IPS-15b (cell line): Measurements from ENCODE around the gene CHST1.

Source experiments
- H3K27me3 ChIP-seq: one replicate; pipeline ENCODE4 v1.6.1; 2013; ENCODE audit warnings: low read length; ENCODE audit not compliant: control insufficient read depth, insufficient read depth
- H3K36me3 ChIP-seq: one replicate; pipeline ENCODE4 v1.6.1; 2013; ENCODE audit warnings: low read length; ENCODE audit not compliant: control insufficient read depth, insufficient read depth
- H3K4me1 ChIP-seq: one replicate; pipeline ENCODE4 v1.6.1; 2013; ENCODE audit warnings: mild to moderate bottlenecking, low read length; ENCODE audit not compliant: control insufficient read depth, insufficient read depth
- H3K4me3 ChIP-seq: one replicate; pipeline ENCODE4 v1.5.1; 2013; ENCODE audit warnings: low read depth, low read length
- H3K9ac ChIP-seq: one replicate; pipeline ENCODE4 v1.6.1; 2013; ENCODE audit warnings: low read depth, mild to moderate bottlenecking, low read length
- H3K9me3 ChIP-seq: one replicate; pipeline ENCODE4 v1.6.1; 2013; ENCODE audit warnings: mild to moderate bottlenecking, low read length; ENCODE audit not compliant: control insufficient read depth, insufficient read depth

CHST1 gene

GRCh38 chr11:45671246-45672171 is 6.1 kb upstream of the CHST1 start:
- no peak overlapping the region for H3K4me3 ChIP-seq
- peaks cover 17% of the 10 kb centered on the region for H3K27me3 ChIP-seq
- no peak overlapping the region for H3K9ac ChIP-seq
- H3K4me1 ChIP-seq = no peaks in the 10 kb centered on the region
- no peaks in the 10 kb centered on the region for H3K36me3 ChIP-seq
- H3K9me3 ChIP-seq = no peaks in the 10 kb centered on the region

GRCh38 chr11:45670386-45671135 is 5.1 kb upstream of the CHST1 start:
- Histone ChIP-seq H3K9me3 (no peaks in the 10 kb centered on the region), H3K27me3 (peaks cover 25% of the 10 kb centered on the region), H3K4me1 (no peaks in the 10 kb centered on the region), H3K36me3 (no peaks in the 10 kb centered on the region), H3K4me3 (no peak overlapping the region), H3K9ac (no peak overlapping the region)

GRCh38 chr11:45669956-45670355 is 4.5 kb upstream of the CHST1 start:
- Histone ChIP-seq H3K27me3 (peaks cover 25% of the 10 kb centered on the region), H3K4me1 (no peaks in the 10 kb centered on the region), H3K4me3 (no peak overlapping the region), H3K9ac (no peak overlapping the region), H3K9me3 (no peaks in the 10 kb centered on the region), H3K36me3 (no peaks in the 10 kb centered on the region)

GRCh38 chr11:45669146-45669545 is 3.7 kb upstream of the CHST1 start:
- Histone ChIP-seq H3K9me3 (no peaks in the 10 kb centered on the region), H3K4me3 (no peak overlapping the region), H3K9ac (no peak overlapping the region), H3K4me1 (no peaks in the 10 kb centered on the region), H3K27me3 (peaks cover 28% of the 10 kb centered on the region), H3K36me3 (no peaks in the 10 kb centered on the region)

- Histone ChIP-seq H3K27me3 (peaks cover 39% of the 10 kb centered on the region), H3K4me1 (peaks cover 3% of the 10 kb centered on the region), H3K9me3 (no peaks in the 10 kb centered on the region), H3K9ac (no peak overlapping the region), H3K4me3 (no peak overlapping the region), H3K36me3 (no peaks in the 10 kb centered on the region)
Observed at GRCh38 chr11:45667929-45668680, 2.7 kb upstream of the CHST1 start.

GRCh38 chr11:45666648-45667642 is 1.5 kb upstream of the CHST1 start:
- H3K9me3 ChIP-seq = no peaks in the 10 kb centered on the region
- no peaks in the 10 kb centered on the region for H3K36me3 ChIP-seq
- H3K9ac ChIP-seq = no peak overlapping the region
- H3K4me3 ChIP-seq = no peak overlapping the region
- H3K27me3 ChIP-seq = peaks cover 48% of the 10 kb centered on the region
- H3K4me1 ChIP-seq = peaks cover 3% of the 10 kb centered on the region

- Histone ChIP-seq H3K27me3 (peaks cover 52% of the 10 kb centered on the region), H3K36me3 (no peaks in the 10 kb centered on the region), H3K4me3 (peak overlapping the region; percentile 32), H3K4me1 (peaks cover 3% of the 10 kb centered on the region), H3K9me3 (no peaks in the 10 kb centered on the region), H3K9ac (no peak overlapping the region)
Observed at GRCh38 chr11:45665933-45666647, 668 bp upstream of the CHST1 start.

- H3K9ac ChIP-seq = peak overlapping the region; percentile 8
- H3K9me3 ChIP-seq = no peaks in the 10 kb centered on the region
- H3K4me3 ChIP-seq = peak overlapping the region; percentile 69
- H3K36me3 ChIP-seq = no peaks in the 10 kb centered on the region
- peaks cover 7% of the 10 kb centered on the region for H3K4me1 ChIP-seq
- H3K27me3 ChIP-seq = peaks cover 51% of the 10 kb centered on the region
Observed at GRCh38 chr11:45664376-45665205, 831 bp downstream of the CHST1 start.

GRCh38 chr11:45663486-45664375 is 1.7 kb downstream of the CHST1 start:
- H3K4me1 ChIP-seq = peaks cover 10% of the 10 kb centered on the region
- peak overlapping the region; percentile 8 for H3K9ac ChIP-seq
- H3K4me3 ChIP-seq = peak overlapping the region; percentile 69

More at GRCh38 chr11:45663486-45664375, 1.7 kb downstream of the CHST1 start:
- H3K36me3 ChIP-seq = no peaks in the 10 kb centered on the region
- H3K9me3 ChIP-seq = no peaks in the 10 kb centered on the region
- peaks cover 48% of the 10 kb centered on the region for H3K27me3 ChIP-seq
